ENCODE data around the gene CHML. TPM values are rescaled to one million over a fixed set of nuclear protein-coding genes. Genes with fewer than 3 reads are reported as not detected.

Gene CHML
- total and polyA plus RNA-seq, 2 experiments from 2014 or later: 19.9 to 66.8 TPM

DNA sequence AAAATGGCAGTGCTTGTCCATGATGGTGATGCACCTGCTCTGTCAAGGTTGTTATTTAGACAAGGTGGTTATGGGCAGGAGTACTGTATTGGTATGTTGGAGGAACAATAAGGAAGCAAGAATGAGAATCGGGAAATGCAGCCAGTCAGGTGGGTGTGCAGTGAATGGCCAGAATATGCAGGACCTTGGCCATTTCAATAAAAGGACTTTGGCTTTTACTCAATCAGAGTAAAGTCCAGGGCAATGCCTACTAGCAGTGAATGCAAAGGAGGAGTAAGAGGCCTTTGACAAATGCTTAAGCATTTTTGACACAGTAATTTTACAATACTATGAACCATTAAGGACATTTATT is 2.4 kb upstream of the CHML start:
- Histone ChIP-seq H3K27ac (ENCODE audit: low read depth) (no peak overlapping the region), H4K20me1 (replicated peaks; ENCODE audit: insufficient read depth) (peaks cover 5% of the 10 kb centered on the region; the same call in 1 of the 2 replicates), H3K36me3 (ENCODE audit: insufficient read depth) (0 out of 2 replicates have a peak, but pooled peaks cover 4% of the 10 kb centered on the region), H3K27me3 (ENCODE audit: insufficient read depth) (no peaks in the 10 kb centered on the region), H3K9me2 (ENCODE audit: insufficient read depth) (no peaks in the 10 kb centered on the region), H3F3A (replicated peaks; ENCODE audit: low read depth) (no peaks in the 10 kb centered on the region), H3K4me2 (no peak overlapping the region), H3K4me1 (ENCODE audit: insufficient read depth) (peaks cover 9% of the 10 kb centered on the region), H3K79me2 (replicated peaks; ENCODE audit: insufficient read depth) (peaks cover 20% of the 10 kb centered on the region), H2AFZ (no peak overlapping the region), H3K4me3 (no peak overlapping the region)
- no peak for TF ChIP-seq REST (IDR thresholded peaks at IDR 0.05; ENCODE audit: unreplicated experiment)
- no peak for TF ChIP-seq POLR2AphosphoS5 (IDR thresholded peaks at IDR 0.05; ENCODE audit: low read depth)
- TF ChIP-seq CREB1 (CRISPR knock-in tag; IDR thresholded peaks at IDR 0.05; ENCODE audit: low read depth): no peak
- no peak for TF ChIP-seq ZNF331 (CRISPR knock-in tag; IDR thresholded peaks at IDR 0.05; ENCODE audit: low read depth)
- TF ChIP-seq EZH2 (IDR thresholded peaks at IDR 0.05; ENCODE audit: low read depth, unreplicated experiment): no peak
- TF ChIP-seq NANOG (IDR thresholded peaks at IDR 0.05; ENCODE audit: borderline replicate concordance): no peak
- ATAC-seq (no peak), DNase-seq (ENCODE audit: low spot score) (no peak)
- Mint-ChIP-seq H3K4me1 (peaks cover 25% of the 10 kb centered on the region), H3K4me3 (no peak overlapping the region), H3K27me3 (ENCODE audit: insufficient read depth, low read depth, poor library complexity) (peaks cover 8% of the 10 kb centered on the region), H3K9me3 (peaks cover 23% of the 10 kb centered on the region), H3K36me3 (ENCODE audit: low read depth) (peaks cover 17% of the 10 kb centered on the region), H3K27ac (no peak overlapping the region)

GRCh38 chr1:241641773-241642592 is 1.8 kb upstream of the CHML start:
- peaks cover 8% of the 10 kb centered on the region for H3K27me3 Mint-ChIP-seq (ENCODE audit: insufficient read depth, low read depth, poor library complexity)
- TF ChIP-seq STAT1 (IDR thresholded peaks at IDR 0.05; ENCODE audit: unreplicated experiment): no peak
- Histone ChIP-seq H3K4me3 (no peak overlapping the region), H3K27ac (ENCODE audit: low read depth) (no peak overlapping the region), H3K79me2 (replicated peaks; ENCODE audit: insufficient read depth) (peaks cover 25% of the 10 kb centered on the region), H2AFZ (no peak overlapping the region), H3K27me3 (ENCODE audit: insufficient read depth) (no peaks in the 10 kb centered on the region), H4K20me1 (replicated peaks; ENCODE audit: insufficient read depth) (peaks cover 5% of the 10 kb centered on the region), H3K36me3 (ENCODE audit: insufficient read depth) (peaks cover 4% of the 10 kb centered on the region; the same call in 1 of the 2 replicates), H3F3A (replicated peaks; ENCODE audit: low read depth) (no peaks in the 10 kb centered on the region), H3K4me2 (no peak overlapping the region), H3K9me2 (ENCODE audit: insufficient read depth) (no peaks in the 10 kb centered on the region), H3K4me1 (ENCODE audit: insufficient read depth) (peaks cover 9% of the 10 kb centered on the region)
- ATAC-seq (no peak), DNase-seq (ENCODE audit: low spot score) (no peak)
- H3K36me3 Mint-ChIP-seq (ENCODE audit: low read depth): peaks cover 20% of the 10 kb centered on the region
- H3K9me3 Mint-ChIP-seq: peaks cover 23% of the 10 kb centered on the region
- H3K4me3 Mint-ChIP-seq: no peak overlapping the region
- H3K27ac Mint-ChIP-seq: no peak overlapping the region
- H3K4me1 Mint-ChIP-seq: peaks cover 29% of the 10 kb centered on the region

All from GM23338 (cell line).